Esophagus mucosa (tissue), 1 donor: Measurements from ENCODE around the gene ZFYVE16. TPM values are rescaled to one million over a fixed set of nuclear protein-coding genes. Genes with fewer than 3 reads are reported as not detected.
"Not testable (repeated sequence)": the region's sequence is repeated elsewhere in the genome, so short reads cannot be mapped to it uniquely, and the experiment has no call there.

Experiments
- ATAC-seq: fragments of 200-7000 bp; cut with Tn5 transposase; one replicate; pipeline ENCODE4 v1.9.1; 2020
- total RNA-seq: library from RNA; stranded (reverse); gene quantifications from one replicate; pipeline ENCODE4 v1.2.4, GENCODE V29; 2023
- donor health status: DM: yes; HTN: yes; CAD: no.

ZFYVE16 gene
- total RNA-seq, 1 donor from 2014 or later = 21.4 TPM

DNA sequence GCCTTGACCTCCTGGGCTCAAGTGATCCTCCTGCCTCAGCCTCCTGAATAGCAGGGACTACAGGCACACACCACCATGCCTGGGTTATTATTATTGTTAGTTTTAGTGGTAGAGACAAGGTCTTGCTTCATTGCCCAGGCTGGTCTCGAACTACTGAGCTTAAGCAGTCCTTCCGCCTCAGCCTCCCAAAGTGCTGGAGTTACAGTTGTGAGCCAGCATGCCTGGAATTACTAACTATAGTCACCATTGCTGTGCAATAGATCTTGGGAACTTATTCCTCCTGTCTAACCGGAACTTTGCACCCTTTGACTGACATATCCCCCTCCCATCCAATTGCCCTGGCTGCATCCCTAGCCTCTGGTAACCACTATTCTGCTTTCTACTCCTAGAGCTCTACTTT is 83.4 kb downstream of the ZFYVE16 start:
- no peak for ATAC-seq

DNA sequence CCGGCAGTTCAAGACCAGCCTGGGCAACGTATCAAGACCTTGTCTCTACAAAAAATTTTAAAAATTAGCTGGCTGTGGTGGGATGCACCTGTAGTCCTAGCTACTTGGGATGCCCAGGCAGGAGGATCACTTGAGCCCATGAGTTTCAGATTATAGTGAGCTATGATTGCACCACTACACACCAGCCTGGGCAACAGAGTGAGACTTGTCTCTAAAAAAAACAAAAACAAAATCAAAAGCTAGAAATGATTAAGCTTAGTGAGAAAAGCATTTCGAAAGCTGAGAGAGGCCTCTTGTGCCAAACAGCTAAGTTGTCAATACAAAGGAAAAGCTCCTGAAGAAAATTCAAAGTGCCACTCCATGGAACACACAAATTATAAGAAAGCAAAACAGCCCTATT is 84.9 kb downstream of the ZFYVE16 start:
- ATAC-seq = no peak

DNA sequence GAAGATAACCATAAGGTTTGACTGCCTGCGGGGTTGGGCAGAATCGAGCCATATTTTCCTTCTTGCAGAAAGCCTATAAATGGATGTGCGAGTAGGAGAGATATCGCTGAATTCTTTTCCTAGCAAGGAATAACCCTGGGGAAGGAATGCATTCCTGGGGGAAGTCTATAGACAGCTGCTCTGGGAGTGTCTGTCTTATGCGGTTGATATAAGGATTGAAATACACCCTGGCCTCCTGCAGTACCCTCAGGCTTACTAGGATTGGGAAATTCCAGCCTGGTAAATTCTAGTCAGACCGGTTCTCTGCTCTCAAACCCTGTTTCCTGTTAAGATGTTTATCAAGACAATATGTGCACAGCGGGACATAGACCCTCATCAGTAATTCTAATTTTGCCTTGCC is 85.6 kb downstream of the ZFYVE16 start:
- not testable (repeated sequence) for ATAC-seq

DNA sequence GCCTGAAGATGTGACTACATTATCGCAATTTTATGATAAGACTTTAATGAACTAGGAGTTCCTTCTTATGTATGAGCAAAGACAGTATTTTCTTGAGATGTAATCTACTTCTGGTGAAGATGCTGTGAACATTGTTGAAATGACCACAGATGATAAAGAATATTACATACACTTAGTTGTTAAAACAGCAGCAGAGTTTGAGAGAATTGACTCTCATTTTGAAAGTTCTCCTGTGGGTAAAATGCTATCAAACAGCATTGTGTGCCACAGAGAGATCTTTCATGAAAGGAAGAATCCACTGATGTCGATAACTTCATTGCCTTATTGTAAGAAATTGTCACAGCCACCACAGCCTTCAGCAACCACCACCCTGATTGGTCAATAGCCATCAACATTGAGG is 88.0 kb downstream of the ZFYVE16 start:
- ATAC-seq = no peak

DNA sequence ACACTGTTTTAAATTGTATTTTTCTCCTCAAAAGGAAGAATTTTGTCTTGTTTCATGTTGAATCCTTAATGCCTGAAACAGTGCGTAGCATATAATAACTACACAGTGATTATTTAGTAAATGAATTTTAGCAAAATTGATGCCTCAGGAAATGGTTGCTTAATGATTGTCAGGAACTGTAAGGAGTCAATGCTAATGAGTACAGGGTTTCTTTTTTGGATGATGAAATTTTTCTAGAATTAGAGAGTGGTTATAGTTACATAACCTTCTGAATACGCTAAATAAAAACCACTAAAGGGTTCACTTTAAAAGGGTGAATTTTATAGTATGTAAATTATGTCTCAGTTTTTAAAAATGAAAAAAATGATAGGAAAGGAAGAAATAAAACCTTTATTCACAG is 94.9 kb downstream of the ZFYVE16 start:
- no peak for ATAC-seq

DNA sequence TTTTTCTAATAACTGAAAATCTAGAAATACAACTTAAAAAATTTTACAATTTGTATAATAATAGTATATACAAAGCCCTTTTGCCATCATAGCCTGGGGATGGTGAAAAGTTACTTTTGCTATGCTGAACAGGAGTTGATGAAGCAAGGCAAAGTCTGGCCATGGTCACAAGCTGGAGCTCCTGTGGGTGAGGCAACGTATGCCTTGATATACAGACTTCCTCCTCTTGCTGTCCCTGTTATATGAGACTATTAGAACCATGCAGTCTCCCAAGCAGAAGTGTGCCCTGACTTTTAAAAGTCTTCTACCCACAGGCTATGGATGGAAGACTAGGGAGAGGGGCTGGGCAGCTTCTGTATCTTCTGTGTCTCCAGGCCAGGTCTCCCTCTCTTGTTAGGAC is 95.8 kb downstream of the ZFYVE16 start:
- no peak for ATAC-seq

DNA sequence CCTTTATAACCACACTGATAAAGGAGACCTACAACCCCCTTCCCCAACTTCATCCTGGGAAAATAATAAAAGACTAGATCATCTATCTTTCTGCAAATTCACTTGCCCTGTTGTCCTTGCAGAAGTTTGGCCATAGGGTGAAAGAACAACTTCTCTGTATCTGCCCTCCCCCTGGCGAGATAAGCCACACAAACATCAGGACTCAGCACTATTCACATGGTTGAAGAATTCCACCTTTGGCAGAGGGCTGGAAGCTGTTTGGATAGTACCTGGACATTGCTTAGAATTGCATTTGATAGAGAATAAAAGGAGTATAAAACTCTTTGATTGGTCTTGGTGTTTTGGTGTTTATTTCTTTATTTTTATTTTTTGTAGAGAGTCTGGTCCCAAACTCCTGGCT is 97.0 kb downstream of the ZFYVE16 start:
- ATAC-seq = no peak

DNA sequence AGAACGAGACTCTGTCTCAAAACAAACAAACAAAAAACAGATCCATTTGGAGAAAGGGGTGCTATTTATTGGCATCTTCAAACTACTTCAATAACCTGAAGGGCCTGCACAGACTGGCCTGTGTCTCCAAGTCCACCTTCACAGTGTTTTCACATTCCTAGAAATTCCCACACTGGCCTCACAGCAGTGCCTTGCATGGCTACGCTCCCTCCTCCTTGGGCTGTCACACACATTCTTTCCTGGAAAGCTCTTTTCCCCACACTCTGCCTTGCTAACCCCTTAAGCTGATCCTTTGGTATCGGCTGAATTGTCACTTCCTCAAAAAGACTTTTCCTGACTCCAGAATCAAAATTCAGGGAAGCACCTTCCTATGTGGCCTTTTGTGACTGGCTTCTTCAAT is 99.8 kb downstream of the ZFYVE16 start:
- ATAC-seq = no peak

DNA sequence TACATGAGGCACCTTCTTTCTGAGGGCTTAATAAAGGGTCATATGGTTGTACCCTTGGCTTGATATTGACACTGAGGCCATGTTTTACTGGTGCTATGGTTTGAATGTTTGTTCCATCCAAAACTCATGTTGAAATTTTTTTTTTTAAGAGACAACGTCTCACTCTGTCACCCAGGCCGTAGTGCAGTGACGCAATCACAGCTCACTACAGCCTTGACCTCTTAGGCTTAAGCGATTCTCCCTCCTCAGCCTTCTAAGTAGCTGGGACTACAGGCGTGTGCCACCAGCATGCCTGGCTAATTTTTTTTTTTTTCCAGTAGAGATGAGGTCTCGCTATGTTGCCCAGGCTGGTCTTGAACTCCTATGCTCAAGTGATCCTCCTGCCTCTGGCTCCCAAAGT is 101.0 kb downstream of the ZFYVE16 start:
- no peak for ATAC-seq

DNA sequence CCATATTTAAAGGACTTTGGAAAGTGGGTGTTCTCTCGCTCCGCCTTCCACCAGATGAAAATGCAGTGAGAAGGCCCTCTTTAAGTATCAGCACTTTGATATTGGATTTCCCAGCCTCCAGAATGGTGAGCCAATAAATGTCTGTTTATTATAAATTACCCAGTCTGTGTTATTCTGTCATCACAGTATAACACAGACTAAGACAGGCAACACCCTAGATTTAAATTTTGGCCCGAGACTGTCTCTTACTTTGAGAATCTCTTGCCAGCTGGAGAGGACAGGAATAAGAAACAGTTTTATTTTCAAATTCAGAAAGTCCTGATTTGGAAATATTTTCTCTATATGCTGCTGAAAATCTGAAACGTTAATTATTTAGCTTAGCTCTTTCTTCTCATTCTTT is 101.5 kb downstream of the ZFYVE16 start:
- ATAC-seq = no peak

DNA sequence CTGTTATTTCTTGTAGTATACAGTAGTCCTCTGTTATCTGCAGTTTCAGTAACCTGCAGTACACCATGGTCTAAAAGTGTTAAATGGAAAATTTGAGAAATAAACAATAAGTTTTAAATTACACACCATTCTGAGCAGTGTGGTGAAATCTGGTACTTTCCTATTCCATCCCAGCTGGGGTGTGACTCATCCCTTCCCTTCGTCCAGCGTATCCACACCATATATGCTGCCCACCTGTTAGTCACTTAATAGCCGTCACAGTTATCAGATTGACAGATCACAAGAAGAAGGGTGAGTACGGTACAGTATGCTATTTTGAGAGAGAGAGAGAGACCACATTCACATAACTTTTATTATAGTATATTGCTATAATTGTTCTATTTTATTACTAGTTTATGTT is 109.0 kb downstream of the ZFYVE16 start:
- ATAC-seq = no peak

Other genes starting within 250 kb of the ZFYVE16 start
- 71.3 TPM for gene SERINC5, start 152.0 kb upstream of the ZFYVE16 start, total RNA-seq
- not detected for gene SPZ1, start 88.1 kb upstream of the ZFYVE16 start, total RNA-seq
- 1.3 TPM for gene FAM151B, start 80.0 kb downstream of the ZFYVE16 start, total RNA-seq
- not detected for gene ANKRD34B, start 162.2 kb downstream of the ZFYVE16 start, total RNA-seq
- 11.4 TPM for gene MSH3, start 246.6 kb downstream of the ZFYVE16 start, total RNA-seq
- 15.2 TPM for gene DHFR, start 246.9 kb downstream of the ZFYVE16 start, total RNA-seq